Spleen (tissue), 7 donors: ENCODE results near the gene TBL3.

Source experiments
- POLR2A ChIP-seq, 3 donors: fragments of 450-650 bp; IDR thresholded peaks; one replicate each; pipeline ENCODE4 v1.5.1; 2017; ENCODE audit warnings: antibody characterized with exemption in 3 of 3, mild to moderate bottlenecking in 1 of 3
- POLR2AphosphoS5 ChIP-seq, 3 donors: sonication (generic); formaldehyde crosslinking; IDR thresholded peaks; one replicate each; pipeline ENCODE4 v1.5.1; 2017; ENCODE audit warnings: antibody characterized with exemption in 3 of 3
- TF ChIP-seq, protein P1 (sequence below), 11 experiments: fragments of 200-600 bp in 7 of 11; fragments of 450-650 bp in 4 of 11; sonication (generic) in 4 of 11; IDR thresholded peaks in 8 of 11; conservative IDR thresholded peaks in 3 of 11; 1 replicate in 7 of 11; 2 replicates in 4 of 11; pipeline versions ENCODE4 v1.4.0 to v1.8.0; 2016 to 2021; ENCODE audit warnings: antibody characterized with exemption in 11 of 11, inconsistent platforms in 4 of 11, mild to moderate bottlenecking in 1 of 11
- donor health status: DM: no; HTN: no; CAD: no; lungs with moderate emphysema.
- donor health status: DM: no; HTN: no; CAD: no.
- donor health status: DM: no; HTN: no; CAD: no.

- TF ChIP-seq POLR2A (IDR thresholded peaks at IDR 0.05) (peak; percentile 85 to 92 (median 91)), POLR2AphosphoS5 (IDR thresholded peaks at IDR 0.05) (peak; percentile 99 to 100 (median 100))
- TF ChIP-seq, protein P1, sequence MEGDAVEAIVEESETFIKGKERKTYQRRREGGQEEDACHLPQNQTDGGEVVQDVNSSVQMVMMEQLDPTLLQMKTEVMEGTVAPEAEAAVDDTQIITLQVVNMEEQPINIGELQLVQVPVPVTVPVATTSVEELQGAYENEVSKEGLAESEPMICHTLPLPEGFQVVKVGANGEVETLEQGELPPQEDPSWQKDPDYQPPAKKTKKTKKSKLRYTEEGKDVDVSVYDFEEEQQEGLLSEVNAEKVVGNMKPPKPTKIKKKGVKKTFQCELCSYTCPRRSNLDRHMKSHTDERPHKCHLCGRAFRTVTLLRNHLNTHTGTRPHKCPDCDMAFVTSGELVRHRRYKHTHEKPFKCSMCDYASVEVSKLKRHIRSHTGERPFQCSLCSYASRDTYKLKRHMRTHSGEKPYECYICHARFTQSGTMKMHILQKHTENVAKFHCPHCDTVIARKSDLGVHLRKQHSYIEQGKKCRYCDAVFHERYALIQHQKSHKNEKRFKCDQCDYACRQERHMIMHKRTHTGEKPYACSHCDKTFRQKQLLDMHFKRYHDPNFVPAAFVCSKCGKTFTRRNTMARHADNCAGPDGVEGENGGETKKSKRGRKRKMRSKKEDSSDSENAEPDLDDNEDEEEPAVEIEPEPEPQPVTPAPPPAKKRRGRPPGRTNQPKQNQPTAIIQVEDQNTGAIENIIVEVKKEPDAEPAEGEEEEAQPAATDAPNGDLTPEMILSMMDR (IDR thresholded peaks at IDR 0.05 in 8 of 11, conservative IDR thresholded peaks at IDR 0.05 in 3 of 11) = peak in 6 of 11 experiments; percentile 5 to 54 (median 38)
These were observed 7.1 kb upstream of the TBL3 start, which contains the start of gene RPS2 for GRCh38 chr16:1964506-1965395.
